HepG2 (cell line): ENCODE data around the gene SERPINE2. TPM values are rescaled to one million over a fixed set of nuclear protein-coding genes. Genes with fewer than 3 reads are reported as not detected.

Source experiments
- HNRNPH1 ChIP-seq: fragments of 200-400 bp; formaldehyde crosslinking; optimal IDR thresholded peaks from 2 replicates; pipeline ENCODE3; 2017; ENCODE audit warnings: mild to moderate bottlenecking, low read depth, low read length
- KDM1A ChIP-seq: IDR thresholded peaks from 2 replicates; pipeline ENCODE4 v1.6.1; 2016; ENCODE audit warnings: missing compliant biosample characterization
- KLF13 ChIP-seq: sonication (generic); formaldehyde crosslinking; IDR thresholded peaks from 2 replicates; pipeline ENCODE4 v1.4.0; 2020; ENCODE audit warnings: mild to moderate bottlenecking, missing genetic modification reagents
- LCORL ChIP-seq, 2 experiments: fragments of 450-650 bp in 1 of 2; sonication (generic) in 1 of 2; formaldehyde crosslinking in 1 of 2; IDR thresholded peaks; 2 replicates each; pipeline versions ENCODE4 v1.5.0 to v1.6.1; 2017 to 2020; ENCODE audit warnings: antibody characterized with exemption in 1 of 2, missing genetic modification reagents in 1 of 2
- MATR3 ChIP-seq: sonication (generic); formaldehyde crosslinking; IDR thresholded peaks from 2 replicates; pipeline ENCODE4 v1.4.0; 2020; ENCODE audit warnings: missing genetic modification reagents
- POLR2G ChIP-seq: fragments of 200-400 bp; formaldehyde crosslinking; IDR thresholded peaks from 2 replicates; pipeline ENCODE4 v1.6.1; 2018; ENCODE audit warnings: mild to moderate bottlenecking, low read depth, low read length, moderate library complexity
- SOX5 ChIP-seq: IDR thresholded peaks from 2 replicates; pipeline ENCODE4 v1.6.1; 2016; ENCODE audit warnings: borderline replicate concordance
- SRSF1 ChIP-seq: fragments of 200-400 bp; formaldehyde crosslinking; optimal IDR thresholded peaks from 2 replicates; pipeline ENCODE3; 2017; ENCODE audit warnings: mild to moderate bottlenecking, low read depth, low read length, moderate library complexity
- ZMAT3 ChIP-seq: sonication (generic); formaldehyde crosslinking; conservative IDR thresholded peaks from 2 replicates; pipeline ENCODE4 v1.7.0; 2021; ENCODE audit warnings: missing genetic modification reagents
- ZNF121 ChIP-seq: sonication (generic); formaldehyde crosslinking; IDR thresholded peaks from 2 replicates; pipeline ENCODE4 v1.5.0; 2020; ENCODE audit warnings: mild to moderate bottlenecking, missing genetic modification reagents
- ZNF296 ChIP-seq: sonication (generic); formaldehyde crosslinking; conservative IDR thresholded peaks from 2 replicates; pipeline ENCODE4 v1.5.0; 2020; ENCODE audit warnings: mild to moderate bottlenecking, missing genetic modification reagents
- ZNF431 ChIP-seq: sonication (generic); formaldehyde crosslinking; IDR thresholded peaks from 2 replicates; pipeline ENCODE4 v1.9.0; 2022; ENCODE audit warnings: missing genetic modification reagents, low read depth, mild to moderate bottlenecking, borderline replicate concordance
- ZNF460 ChIP-seq: sonication (generic); formaldehyde crosslinking; IDR thresholded peaks from 2 replicates; pipeline ENCODE4 v1.5.1; 2020; ENCODE audit warnings: missing genetic modification reagents, mild to moderate bottlenecking, borderline replicate concordance
- ZNF556 ChIP-seq: sonication (generic); formaldehyde crosslinking; IDR thresholded peaks from 2 replicates; pipeline ENCODE4 v1.4.0; 2020; ENCODE audit warnings: mild to moderate bottlenecking, missing genetic modification reagents, borderline replicate concordance
- ZNF570 ChIP-seq: sonication (generic); formaldehyde crosslinking; IDR thresholded peaks from 2 replicates; pipeline ENCODE4 v1.4.0; 2020; ENCODE audit warnings: mild to moderate bottlenecking, missing genetic modification reagents, borderline replicate concordance
- ZNF674 ChIP-seq: sonication (generic); formaldehyde crosslinking; IDR thresholded peaks from 2 replicates; pipeline ENCODE4 v1.5.0; 2020; ENCODE audit warnings: low read depth, mild to moderate bottlenecking, missing genetic modification reagents
- polyA plus RNA-seq, 8 experiments: library from polyadenylated mRNA; depleted of rRNA in 3 of 8; stranded (reverse) in 7 of 8; unstranded in 1 of 8; fragments of >200 nt; fragmentation: Illumina TruSeq in 4 of 8; extraction: Trizol in 4 of 8; gene quantifications; 2 replicates each; pipeline versions ENCODE4 v1.2.1 to v1.2.3, GENCODE V29; 2011 to 2016; ENCODE audit warnings: low read depth in 4 of 8, missing spikeins in 1 of 8, mixed read lengths in 1 of 8; ENCODE audit not compliant: insufficient read depth in 1 of 8
- total RNA-seq, 5 experiments: library from RNA; depleted of rRNA; stranded (reverse); fragments of >200 nt; fragmentation: Illumina TruSeq; extraction: Trizol; gene quantifications; 2 replicates each; pipeline ENCODE4 v1.2.3, GENCODE V29; 2016; ENCODE audit warnings: low read depth in 1 of 5
- TF ChIP-seq, protein P1 (sequence below): sonication (generic); formaldehyde crosslinking; IDR thresholded peaks from 2 replicates; pipeline ENCODE4 v1.5.0; 2020; ENCODE audit warnings: missing genetic modification reagents
- TF ChIP-seq, protein P2 (sequence below): sonication (generic); formaldehyde crosslinking; IDR thresholded peaks from 2 replicates; pipeline ENCODE4 v1.5.0; 2020; ENCODE audit warnings: missing genetic modification reagents
- TF ChIP-seq, protein P3 (sequence below): sonication (generic); formaldehyde crosslinking; IDR thresholded peaks from 2 replicates; pipeline ENCODE4 v1.8.0; 2022; ENCODE audit warnings: mild to moderate bottlenecking, missing genetic modification reagents, moderate library complexity
- TF ChIP-seq, protein P4 (sequence below): sonication (generic); formaldehyde crosslinking; IDR thresholded peaks from 2 replicates; pipeline ENCODE4 v1.4.0; 2020; ENCODE audit warnings: mild to moderate bottlenecking, missing genetic modification reagents
- TF ChIP-seq, protein P5 (sequence below): sonication (generic); formaldehyde crosslinking; IDR thresholded peaks from 2 replicates; pipeline ENCODE4 v1.8.1; 2022; ENCODE audit warnings: low read depth, mild to moderate bottlenecking, missing genetic modification reagents

SERPINE2 gene
- total and polyA plus RNA-seq, 2 of the 13 experiments (the other 11 are each of a cell fraction or from before 2014, with no cell fraction given): 7.9 to 18.1 TPM

DNA sequence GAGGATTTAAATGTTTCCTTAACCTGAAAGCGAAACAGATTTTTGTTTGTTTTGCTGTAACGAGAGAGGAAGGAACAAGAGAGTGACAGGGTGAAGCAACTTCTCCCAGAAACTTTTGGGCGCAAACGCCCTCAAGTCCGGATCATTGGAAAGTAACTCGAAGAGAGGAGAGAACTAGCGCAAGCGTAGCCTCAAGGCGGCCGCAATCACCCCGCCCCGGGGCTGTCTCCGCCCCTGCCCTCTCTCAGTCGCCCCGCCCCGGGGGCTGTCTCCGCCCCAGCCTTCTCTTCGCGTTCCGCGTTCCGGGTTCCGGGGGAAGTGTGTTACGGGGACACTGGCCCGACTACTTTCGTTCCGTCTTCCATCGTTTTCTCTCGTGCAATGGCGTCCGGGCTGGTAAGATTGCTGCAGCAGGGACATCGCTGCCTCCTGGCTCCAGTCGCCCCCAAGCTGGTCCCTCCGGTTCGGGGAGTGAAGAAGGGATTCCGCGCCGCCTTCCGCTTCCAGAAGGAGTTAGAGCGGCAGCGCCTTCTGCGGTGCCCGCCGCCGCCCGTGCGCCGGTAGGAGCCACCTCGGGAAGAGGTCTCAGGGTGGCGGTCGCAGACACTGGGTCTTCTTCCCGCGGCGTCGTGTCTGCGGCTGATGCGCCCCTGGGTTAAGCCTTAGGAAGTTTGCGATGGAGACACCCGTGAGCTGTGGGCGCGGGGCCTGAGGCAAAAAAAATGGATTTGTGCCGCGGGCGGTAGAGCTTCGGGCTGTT is 81.8 kb downstream of the SERPINE2 start, which contains the start of gene MRPL44 (continued):
- TF ChIP-seq ZNF460 (CRISPR knock-in tag) (peak; percentile 44; the same call in 1 of the 2 replicates), ZNF431 (CRISPR knock-in tag) (peak; percentile 92; the same call in 1 of the 2 replicates), SOX5 (CRISPR knock-in tag) (peak; percentile 86), ZMAT3 (CRISPR knock-in tag) (peak; percentile 98), ZNF296 (CRISPR knock-in tag) (no peak), POLR2G (peak; percentile 95), ZNF674 (CRISPR knock-in tag) (no peak; the same call in 1 of the 2 replicates), LCORL (IDR thresholded peaks at IDR 0.05) (no peak; the same call in 1 of the 2 replicates), LCORL (CRISPR knock-in tag; IDR thresholded peaks at IDR 0.05) (peak; percentile 96), KDM1A (peak; percentile 78), ZNF556 (peak; percentile 100), MATR3 (no peak), ZNF121 (CRISPR knock-in tag) (peak; percentile 89), KLF13 (CRISPR knock-in tag) (peak; percentile 35; the same call in 1 of the 2 replicates), SRSF1 (peak; percentile 79), HNRNPH1 (peak; percentile 71), ZNF570 (CRISPR knock-in tag) (0 out of 2 replicates have a peak, but pooled peaks have one; percentile 91)
- TF ChIP-seq, protein P1, sequence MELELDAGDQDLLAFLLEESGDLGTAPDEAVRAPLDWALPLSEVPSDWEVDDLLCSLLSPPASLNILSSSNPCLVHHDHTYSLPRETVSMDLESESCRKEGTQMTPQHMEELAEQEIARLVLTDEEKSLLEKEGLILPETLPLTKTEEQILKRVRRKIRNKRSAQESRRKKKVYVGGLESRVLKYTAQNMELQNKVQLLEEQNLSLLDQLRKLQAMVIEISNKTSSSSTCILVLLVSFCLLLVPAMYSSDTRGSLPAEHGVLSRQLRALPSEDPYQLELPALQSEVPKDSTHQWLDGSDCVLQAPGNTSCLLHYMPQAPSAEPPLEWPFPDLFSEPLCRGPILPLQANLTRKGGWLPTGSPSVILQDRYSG (CRISPR knock-in tag): no peak
- TF ChIP-seq, protein P2, sequence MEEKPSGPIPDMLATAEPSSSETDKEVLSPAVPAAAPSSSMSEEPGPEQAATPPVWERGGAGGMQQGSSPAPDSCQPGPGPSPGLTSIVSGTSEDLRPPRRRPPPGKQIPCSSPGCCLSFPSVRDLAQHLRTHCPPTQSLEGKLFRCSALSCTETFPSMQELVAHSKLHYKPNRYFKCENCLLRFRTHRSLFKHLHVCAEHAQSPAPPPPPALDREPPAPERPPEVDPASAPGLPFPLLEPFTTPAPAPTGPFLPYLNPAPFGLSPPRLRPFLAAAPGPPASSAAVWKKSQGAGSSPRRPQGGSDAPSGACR (CRISPR knock-in tag): peak; percentile 97
- TF ChIP-seq, protein P3, sequence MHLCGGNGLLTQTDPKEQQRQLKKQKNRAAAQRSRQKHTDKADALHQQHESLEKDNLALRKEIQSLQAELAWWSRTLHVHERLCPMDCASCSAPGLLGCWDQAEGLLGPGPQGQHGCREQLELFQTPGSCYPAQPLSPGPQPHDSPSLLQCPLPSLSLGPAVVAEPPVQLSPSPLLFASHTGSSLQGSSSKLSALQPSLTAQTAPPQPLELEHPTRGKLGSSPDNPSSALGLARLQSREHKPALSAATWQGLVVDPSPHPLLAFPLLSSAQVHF (CRISPR knock-in tag): no peak; the same call in 1 of the 2 replicates
- TF ChIP-seq, protein P4, sequence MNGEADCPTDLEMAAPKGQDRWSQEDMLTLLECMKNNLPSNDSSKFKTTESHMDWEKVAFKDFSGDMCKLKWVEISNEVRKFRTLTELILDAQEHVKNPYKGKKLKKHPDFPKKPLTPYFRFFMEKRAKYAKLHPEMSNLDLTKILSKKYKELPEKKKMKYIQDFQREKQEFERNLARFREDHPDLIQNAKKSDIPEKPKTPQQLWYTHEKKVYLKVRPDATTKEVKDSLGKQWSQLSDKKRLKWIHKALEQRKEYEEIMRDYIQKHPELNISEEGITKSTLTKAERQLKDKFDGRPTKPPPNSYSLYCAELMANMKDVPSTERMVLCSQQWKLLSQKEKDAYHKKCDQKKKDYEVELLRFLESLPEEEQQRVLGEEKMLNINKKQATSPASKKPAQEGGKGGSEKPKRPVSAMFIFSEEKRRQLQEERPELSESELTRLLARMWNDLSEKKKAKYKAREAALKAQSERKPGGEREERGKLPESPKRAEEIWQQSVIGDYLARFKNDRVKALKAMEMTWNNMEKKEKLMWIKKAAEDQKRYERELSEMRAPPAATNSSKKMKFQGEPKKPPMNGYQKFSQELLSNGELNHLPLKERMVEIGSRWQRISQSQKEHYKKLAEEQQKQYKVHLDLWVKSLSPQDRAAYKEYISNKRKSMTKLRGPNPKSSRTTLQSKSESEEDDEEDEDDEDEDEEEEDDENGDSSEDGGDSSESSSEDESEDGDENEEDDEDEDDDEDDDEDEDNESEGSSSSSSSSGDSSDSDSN: peak; percentile 99
- TF ChIP-seq, protein P5, sequence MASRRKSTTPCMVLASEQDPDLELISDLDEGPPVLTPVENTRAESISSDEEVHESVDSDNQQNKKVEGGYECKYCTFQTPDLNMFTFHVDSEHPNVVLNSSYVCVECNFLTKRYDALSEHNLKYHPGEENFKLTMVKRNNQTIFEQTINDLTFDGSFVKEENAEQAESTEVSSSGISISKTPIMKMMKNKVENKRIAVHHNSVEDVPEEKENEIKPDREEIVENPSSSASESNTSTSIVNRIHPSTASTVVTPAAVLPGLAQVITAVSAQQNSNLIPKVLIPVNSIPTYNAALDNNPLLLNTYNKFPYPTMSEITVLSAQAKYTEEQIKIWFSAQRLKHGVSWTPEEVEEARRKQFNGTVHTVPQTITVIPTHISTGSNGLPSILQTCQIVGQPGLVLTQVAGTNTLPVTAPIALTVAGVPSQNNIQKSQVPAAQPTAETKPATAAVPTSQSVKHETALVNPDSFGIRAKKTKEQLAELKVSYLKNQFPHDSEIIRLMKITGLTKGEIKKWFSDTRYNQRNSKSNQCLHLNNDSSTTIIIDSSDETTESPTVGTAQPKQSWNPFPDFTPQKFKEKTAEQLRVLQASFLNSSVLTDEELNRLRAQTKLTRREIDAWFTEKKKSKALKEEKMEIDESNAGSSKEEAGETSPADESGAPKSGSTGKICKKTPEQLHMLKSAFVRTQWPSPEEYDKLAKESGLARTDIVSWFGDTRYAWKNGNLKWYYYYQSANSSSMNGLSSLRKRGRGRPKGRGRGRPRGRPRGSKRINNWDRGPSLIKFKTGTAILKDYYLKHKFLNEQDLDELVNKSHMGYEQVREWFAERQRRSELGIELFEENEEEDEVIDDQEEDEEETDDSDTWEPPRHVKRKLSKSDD (CRISPR knock-in tag): peak; percentile 94
